ENCODE data around the gene EPHA4.

The EPHA4 gene

GRCh38 chr2:221494556-221494955 is 77.5 kb downstream of the EPHA4 start:
- DNase-seq (ENCODE audit: low spot score), result no peak
- no peak for TF ChIP-seq CTCF (IDR thresholded peaks at IDR 0.05; ENCODE audit: extremely low read depth, missing control alignments)

- TF ChIP-seq CTCF (IDR thresholded peaks at IDR 0.05; ENCODE audit: extremely low read depth, missing control alignments), result no peak
Measured at GRCh38 chr2:221493391-221493790, 78.7 kb downstream of the EPHA4 start.

GRCh38 chr2:221492636-221493035 is 79.5 kb downstream of the EPHA4 start:
- no peak for TF ChIP-seq CTCF (IDR thresholded peaks at IDR 0.05; ENCODE audit: extremely low read depth, missing control alignments)
- DNase-seq (ENCODE audit: low spot score), result no peak

More at GRCh38 chr2:221493391-221493790, 78.7 kb downstream of the EPHA4 start:
- DNase-seq (ENCODE audit: low spot score), result no peak

GRCh38 chr2:221490506-221491060 is 81.5 kb downstream of the EPHA4 start:
- no peak for DNase-seq (ENCODE audit: low spot score)
- TF ChIP-seq CTCF (IDR thresholded peaks at IDR 0.05; ENCODE audit: extremely low read depth, missing control alignments), result no peak

GRCh38 chr2:221488136-221488807 is 83.8 kb downstream of the EPHA4 start:
- no peak for TF ChIP-seq CTCF (IDR thresholded peaks at IDR 0.05; ENCODE audit: extremely low read depth, missing control alignments)

GRCh38 chr2:221486106-221486505 is 86.0 kb downstream of the EPHA4 start:
- TF ChIP-seq CTCF (IDR thresholded peaks at IDR 0.05; ENCODE audit: extremely low read depth, missing control alignments), result no peak

More at GRCh38 chr2:221488136-221488807, 83.8 kb downstream of the EPHA4 start:
- no peak for DNase-seq (ENCODE audit: low spot score)

GRCh38 chr2:221485503-221485870 is 86.6 kb downstream of the EPHA4 start:
- no peak for TF ChIP-seq CTCF (IDR thresholded peaks at IDR 0.05; ENCODE audit: extremely low read depth, missing control alignments)
- no peak for DNase-seq (ENCODE audit: low spot score)

More at GRCh38 chr2:221486106-221486505, 86.0 kb downstream of the EPHA4 start:
- DNase-seq (ENCODE audit: low spot score), result no peak
